A549 (cell line): Measurements from ENCODE around the gene GRM5. TPM values are rescaled to one million over a fixed set of nuclear protein-coding genes. Genes with fewer than 3 reads are reported as not detected.

Experiments
- ATAC-seq, 2 experiments: fragments of 200-7000 bp in 1 of 2; fragments of >200 bp in 1 of 2; cut with Nextera tagmentation in 1 of 2; cut with Tn5 transposase in 1 of 2; 3 replicates each; pipeline versions ENCODE4 v1.8.0 to v1.9.1; 2018 to 2020; ENCODE audit warnings: mild to moderate bottlenecking in 1 of 2, moderate library complexity in 1 of 2
- CTCF ChIA-PET: fragments of 300-600 bp; sonication (Branson Sonifier 250); formaldehyde crosslinking; extraction: SDS; loops from one replicate; lab custom pipeline; 2021; ENCODE audit warnings: antibody characterized with exemption, inconsistent platforms; lab: Yijun Ruan, JAX
- POLR2A ChIA-PET: fragments of 350-600 bp; formaldehyde crosslinking; extraction: SDS; loops from one replicate; lab custom pipeline; 2021; ENCODE audit warnings: antibody characterized with exemption, inconsistent platforms; lab: Yijun Ruan, JAX
- DNase-seq, 2 experiments: peaks; one replicate each; pipeline versions ENCODE4 v3.0.0 to v3.0.0-alpha.2; 2011 to 2016; ENCODE audit warnings: low read depth in 1 of 2, low spot score in 1 of 2
- FAIRE-seq: peaks from 2 replicates; lab custom pipeline; 2011; peaks lifted over from hg19 to GRCh38; lab: Jason Lieb, UNC
- H3K27ac ChIP-seq, 2 experiments: fragments of >200 bp; sonication (Bioruptor Twin); formaldehyde crosslinking; 3 replicates each; pipeline ENCODE4 v1.5.1; 2016 to 2017
- H3K4me1 ChIP-seq: fragments of >200 bp; sonication (Bioruptor Twin); formaldehyde crosslinking; 3 replicates; pipeline ENCODE4 v1.6.1; 2016
- H3K4me2 ChIP-seq: fragments of >200 bp; sonication (Bioruptor Twin); formaldehyde crosslinking; 3 replicates; pipeline ENCODE4 v1.6.1; 2016
- H3K4me3 ChIP-seq: fragments of >200 bp; sonication (Bioruptor Twin); formaldehyde crosslinking; 3 replicates; pipeline ENCODE4 v1.5.1; 2016
- H3K9me3 ChIP-seq: fragments of >200 bp; sonication (Bioruptor Twin); formaldehyde crosslinking; 3 replicates; pipeline ENCODE4 v1.6.1; 2016
- CEBPB ChIP-seq, 2 experiments: fragments of >200 bp in 1 of 2; sonication (Bioruptor Twin) in 1 of 2; formaldehyde crosslinking in 1 of 2; IDR thresholded peaks; 2 replicates each; pipeline ENCODE4 v1.6.1; 2012 to 2016
- ELK1 ChIP-seq: fragments of 150-350 bp; IDR thresholded peaks from 2 replicates; pipeline ENCODE4 v1.6.1; 2014; ENCODE audit warnings: low read depth, mild to moderate bottlenecking, low read length
- EP300 ChIP-seq, 2 experiments: fragments of >200 bp; sonication (Bioruptor Twin); formaldehyde crosslinking; IDR thresholded peaks; 2 replicates in 1 of 2; 3 replicates in 1 of 2; pipeline ENCODE4 v1.6.1; 2016 to 2017
- ESRRA ChIP-seq: fragments of 150-350 bp; IDR thresholded peaks from 2 replicates; pipeline ENCODE4 v1.6.1; 2014; ENCODE audit warnings: mild to moderate bottlenecking, low read length, borderline replicate concordance
- FOSL2 ChIP-seq, 2 experiments: fragments of 450-650 bp in 1 of 2; fragments of >200 bp in 1 of 2; sonication (Bioruptor Twin) in 1 of 2; formaldehyde crosslinking; IDR thresholded peaks; 2 replicates each; pipeline versions ENCODE4 v1.5.0 to v1.6.1; 2016 to 2020; ENCODE audit warnings: mild to moderate bottlenecking in 1 of 2, moderate library complexity in 1 of 2
- GATA3 ChIP-seq: IDR thresholded peaks from 2 replicates; pipeline ENCODE4 v1.6.1; 2012; ENCODE audit warnings: borderline replicate concordance
- HDAC2 ChIP-seq: fragments of 200-600 bp; sonication (generic); IDR thresholded peaks from 2 replicates; pipeline ENCODE4 v1.6.1; 2016
- HOXB13 ChIP-seq: fragments of 250-450 bp; sonication (Bioruptor Pico); IDR thresholded peaks from 2 replicates; pipeline ENCODE4 v1.5.0; 2020; ENCODE audit warnings: low read depth, mild to moderate bottlenecking, moderate library complexity
- HOXB5 ChIP-seq: fragments of 250-450 bp; sonication (Bioruptor Pico); IDR thresholded peaks from 2 replicates; pipeline ENCODE4 v1.5.0; 2020; ENCODE audit warnings: mild to moderate bottlenecking, moderate library complexity
- JUN ChIP-seq, 2 experiments: fragments of >200 bp; sonication (Bioruptor Twin); formaldehyde crosslinking; IDR thresholded peaks; 2 replicates in 1 of 2; 3 replicates in 1 of 2; pipeline ENCODE4 v1.6.1; 2016 to 2017
- JUNB ChIP-seq: fragments of >200 bp; sonication (Bioruptor Twin); formaldehyde crosslinking; IDR thresholded peaks from 2 replicates; pipeline ENCODE4 v1.6.1; 2016
- KDM5A ChIP-seq: fragments of 200-600 bp; sonication (generic); IDR thresholded peaks from 2 replicates; pipeline ENCODE4 v1.6.1; 2016; ENCODE audit warnings: antibody characterized with exemption, mild to moderate bottlenecking
- RAD21 ChIP-seq, 2 experiments: fragments of >200 bp in 1 of 2; sonication (Bioruptor Twin) in 1 of 2; formaldehyde crosslinking in 1 of 2; IDR thresholded peaks in 1 of 2; conservative IDR thresholded peaks in 1 of 2; 2 replicates in 1 of 2; 3 replicates in 1 of 2; pipeline ENCODE4 v1.6.1; 2012 to 2018; ENCODE audit warnings: inconsistent platforms in 1 of 2
- REST ChIP-seq: fragments of 200-600 bp; sonication (generic); IDR thresholded peaks from 2 replicates; pipeline ENCODE4 v1.6.1; 2016; ENCODE audit warnings: antibody characterized with exemption, mild to moderate bottlenecking, moderate library complexity
- WGBS: methylation state at CpG from one replicate; pipeline ENCODE4 v1.1.6; 2017; ENCODE audit errors: missing lambda C conversion rate; 5-methylcytosine and 5-hydroxymethylcytosine counted together
- polyA plus RNA-seq, 4 experiments: library from polyadenylated mRNA; depleted of rRNA in 3 of 4; stranded (reverse); fragments of >200 nt; fragmentation: RNase III in 1 of 4; extraction: RNeasy Plus Mini Kit Qiagen cat#74134 plus additional on column Dnase treatment in 1 of 4; gene quantifications; 2 replicates in 3 of 4; 3 replicates in 1 of 4; pipeline ENCODE4 v1.2.3, GENCODE V29; 2011 to 2017
- TF ChIP-seq, protein P1 (sequence below): fragments of >200 bp; sonication (Bioruptor Twin); formaldehyde crosslinking; IDR thresholded peaks from 3 replicates; pipeline ENCODE4 v1.6.1; 2016
- TF ChIP-seq, protein P2 (sequence below): IDR thresholded peaks from 2 replicates; pipeline ENCODE4 v1.6.1; 2012

The GRM5 gene
- polyA plus RNA-seq, 2 of the 4 experiments (the other 2 are of a cell fraction) = 0.01 TPM; not detected in 1

- DNase-seq = no peak
- 71% methylated on average over 2 of the region's 2 CpGs for WGBS
- TF ChIP-seq HOXB5 = no peak
- no peak for TF ChIP-seq ELK1
- TF ChIP-seq, protein P1, sequence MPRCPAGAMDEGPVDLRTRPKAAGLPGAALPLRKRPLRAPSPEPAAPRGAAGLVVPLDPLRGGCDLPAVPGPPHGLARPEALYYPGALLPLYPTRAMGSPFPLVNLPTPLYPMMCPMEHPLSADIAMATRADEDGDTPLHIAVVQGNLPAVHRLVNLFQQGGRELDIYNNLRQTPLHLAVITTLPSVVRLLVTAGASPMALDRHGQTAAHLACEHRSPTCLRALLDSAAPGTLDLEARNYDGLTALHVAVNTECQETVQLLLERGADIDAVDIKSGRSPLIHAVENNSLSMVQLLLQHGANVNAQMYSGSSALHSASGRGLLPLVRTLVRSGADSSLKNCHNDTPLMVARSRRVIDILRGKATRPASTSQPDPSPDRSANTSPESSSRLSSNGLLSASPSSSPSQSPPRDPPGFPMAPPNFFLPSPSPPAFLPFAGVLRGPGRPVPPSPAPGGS = no peak
- no peak for TF ChIP-seq REST
- no peak for TF ChIP-seq RAD21 (conservative IDR thresholded peaks at IDR 0.05 in 1 of 2, IDR thresholded peaks at IDR 0.05 in 1 of 2)
- TF ChIP-seq, all 56 proteins: peak for 0
- no peak overlapping the region for H3K4me3 ChIP-seq
- ATAC-seq (no peak), FAIRE-seq (no peak)
- H3K4me2 ChIP-seq = peak overlapping the region; percentile 66
- H3K4me1 ChIP-seq = peaks cover 18% of the 10 kb centered on the region
- no peaks in the 10 kb centered on the region for H3K9me3 ChIP-seq
- ChIA-PET POLR2A (interaction anchor here (1.8 kb wide), 1 partner anchor 18 kb away, joined by 7 read pairs; no protein-coding TSS in a partner anchor), CTCF (no interaction called here)
- H3K27ac ChIP-seq = peak overlapping the region; percentile 34 to 36; a peak in 3 of 6 replicates
Measured at GRCh38 chr11:88555829-88556202, 510.0 kb downstream of the GRM5 start.

GRCh38 chr11:88555018-88555828 lies 510.6 kb downstream of the GRM5 start:
- ChIA-PET POLR2A (interaction anchor here (0.7 to 1.8 kb wide), 2 partner anchors 17 to 451 kb away, joined by 4 to 7 read pairs; no protein-coding TSS in a partner anchor), CTCF (interaction anchor here (0.7 to 1.8 kb wide), 4 partner anchors 11 to 539 kb away, joined by 3 to 8 read pairs (median 4); no protein-coding TSS in a partner anchor)
- TF ChIP-seq ESRRA = no peak
- TF ChIP-seq, protein P2, sequence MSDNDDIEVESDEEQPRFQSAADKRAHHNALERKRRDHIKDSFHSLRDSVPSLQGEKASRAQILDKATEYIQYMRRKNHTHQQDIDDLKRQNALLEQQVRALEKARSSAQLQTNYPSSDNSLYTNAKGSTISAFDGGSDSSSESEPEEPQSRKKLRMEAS = peak; percentile 46
- TF ChIP-seq FOSL2 (IDR thresholded peaks at IDR 0.05) = peak; percentile 79
- TF ChIP-seq FOSL2 (CRISPR knock-in tag; IDR thresholded peaks at IDR 0.05) = peak; percentile 69
- TF ChIP-seq JUNB = peak; percentile 83
- peak in 1 of 2 experiments; percentile 37; a peak in 2 of 5 replicates for TF ChIP-seq JUN (IDR thresholded peaks at IDR 0.05)
- TF ChIP-seq, protein P1 = 0 out of 3 replicates have a peak, but pooled peaks have one; percentile 45
- TF ChIP-seq HOXB13 (CRISPR knock-in tag) = no peak
- peak; percentile 64; the same call in 1 of the 2 replicates for TF ChIP-seq GATA3
- TF ChIP-seq HDAC2 = no peak
- no peak for TF ChIP-seq KDM5A
- TF ChIP-seq CEBPB (IDR thresholded peaks at IDR 0.05) = peak; percentile 20 to 58; a peak in 3 of 4 replicates
- peak; percentile 26 to 50; a peak in 2 of 5 replicates for TF ChIP-seq EP300 (IDR thresholded peaks at IDR 0.05)
- Histone ChIP-seq H3K27ac (peak overlapping the region; percentile 50 to 68; a peak in 5 of 6 replicates), H3K4me3 (no peak overlapping the region), H3K4me2 (peak overlapping the region; percentile 66), H3K9me3 (no peaks in the 10 kb centered on the region), H3K4me1 (peaks cover 18% of the 10 kb centered on the region)
- FAIRE-seq (no peak), ATAC-seq (peak; percentile 73 to 77), DNase-seq (peak; percentile 34 to 76)
- 28% methylated on average over 7 of the region's 7 CpGs for WGBS
